GM18519 (cell line): ENCODE results near the gene OBP2B.
"Not testable (repeated sequence)": the region's sequence is repeated elsewhere in the genome, so short reads cannot be mapped to it uniquely, and the experiment has no call there.

Experiments
- ATAC-seq: cut with Tn5 transposase; IDR thresholded peaks from one replicate; pipeline ENCODE4 v1.9.1; 2021; ENCODE audit warnings: mild to moderate bottlenecking, moderate library complexity; ENCODE audit not compliant: unreplicated experiment, low FRiP score

The OBP2B gene

GRCh38 chr9:133238851-133239532 lies 29.9 kb upstream of the OBP2B start:
- no peak for ATAC-seq

- no peak for ATAC-seq
Measured at GRCh38 chr9:133238272-133238850, 29.3 kb upstream of the OBP2B start.

- ATAC-seq = no peak
Measured at GRCh38 chr9:133237035-133237731, 28.1 kb upstream of the OBP2B start.

- not testable (repeated sequence) for ATAC-seq
Measured at GRCh38 chr9:133236291-133237034, 27.4 kb upstream of the OBP2B start.

- no peak for ATAC-seq
Measured at GRCh38 chr9:133235549-133236222, 26.6 kb upstream of the OBP2B start.

GRCh38 chr9:133234577-133235322 lies 25.7 kb upstream of the OBP2B start:
- no peak for ATAC-seq

DNA sequence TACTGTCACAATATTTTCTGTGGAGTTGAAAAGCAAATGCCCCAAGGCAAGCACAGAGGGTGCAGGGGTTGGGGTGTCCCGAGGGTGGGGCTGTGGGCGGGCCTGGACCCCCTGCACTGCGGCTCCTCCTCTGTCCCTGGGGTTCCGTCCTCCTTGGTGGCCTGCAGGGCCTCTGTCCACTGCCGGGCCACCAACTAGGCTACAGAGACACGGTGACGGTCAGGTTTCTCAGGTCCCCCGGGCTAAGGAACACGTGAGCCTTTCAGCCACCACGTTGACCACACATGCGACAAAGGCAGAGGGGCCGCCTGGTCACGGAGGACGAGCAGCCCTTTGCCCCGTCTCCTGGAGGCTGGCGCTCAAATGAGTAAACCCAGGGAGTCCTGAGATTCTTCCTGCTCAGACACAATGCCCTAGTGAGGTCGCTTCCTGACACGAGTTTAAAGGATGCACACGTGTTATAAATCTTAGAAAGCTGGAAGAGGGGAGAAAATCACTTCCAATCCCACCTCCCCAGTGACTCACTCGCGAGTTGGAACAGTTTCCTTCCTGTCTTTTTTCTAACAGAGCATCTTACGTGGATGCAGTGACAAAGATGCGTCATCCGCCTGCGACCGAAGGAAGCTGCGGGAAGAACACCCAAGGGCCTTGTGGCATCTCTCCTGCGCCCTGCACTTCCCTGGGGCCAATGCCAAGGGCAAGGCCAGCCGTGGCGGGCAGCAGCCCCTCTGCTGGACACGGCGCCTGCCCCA lies 24.8 kb upstream of the OBP2B start:
- ATAC-seq = no peak

DNA sequence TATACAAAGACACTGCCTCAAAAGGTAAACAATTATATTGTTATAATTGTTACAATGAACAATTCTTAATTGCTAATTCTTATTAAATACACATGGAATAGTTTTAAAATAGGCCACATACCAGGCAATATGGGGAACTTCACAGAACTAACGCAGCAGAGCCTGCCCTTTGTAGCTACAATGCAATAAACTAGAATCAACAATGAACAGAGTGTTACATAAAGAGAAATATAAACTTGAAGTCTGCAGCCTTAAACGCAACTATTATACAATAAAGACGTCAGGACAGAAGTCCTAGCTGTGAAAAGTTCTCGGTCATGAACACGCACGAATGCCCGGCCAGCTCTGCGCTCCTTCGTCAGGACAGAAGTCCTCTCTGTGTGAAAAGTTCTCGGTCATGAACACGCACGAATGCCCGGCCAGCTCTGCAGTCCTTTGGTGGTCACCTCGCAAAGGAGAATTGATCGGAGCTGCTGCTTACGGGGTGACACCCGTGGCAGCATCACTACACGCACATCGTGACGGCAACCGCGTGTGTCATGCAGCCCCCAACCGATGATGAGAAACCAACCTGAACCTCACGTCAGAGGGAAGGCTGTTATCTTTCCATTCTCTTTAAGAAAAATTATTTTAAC lies 23.0 kb upstream of the OBP2B start:
- not testable (repeated sequence) for ATAC-seq

DNA sequence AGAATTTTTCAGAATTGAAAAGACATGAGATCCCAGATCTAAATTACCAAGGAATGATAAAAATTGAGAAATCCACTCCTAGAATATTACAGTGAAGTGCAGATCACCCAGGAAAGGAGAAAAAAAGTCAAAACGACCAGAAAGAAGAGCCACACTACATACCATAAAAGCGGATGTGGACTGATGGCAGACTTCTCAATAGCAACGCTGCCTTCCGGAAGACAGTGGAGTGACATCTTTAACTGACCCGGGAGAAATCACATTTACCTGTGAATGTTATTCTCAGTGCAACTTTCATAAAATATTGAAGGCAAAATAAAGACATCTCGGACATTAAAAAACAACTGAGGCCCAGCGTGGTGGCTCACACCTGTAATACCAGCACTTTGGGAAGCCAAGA lies 21.5 kb upstream of the OBP2B start:
- ATAC-seq = not testable (repeated sequence)

GRCh38 chr9:133230093-133230492 lies 21.0 kb upstream of the OBP2B start:
- no peak for ATAC-seq

GRCh38 chr9:133228474-133229193 lies 19.6 kb upstream of the OBP2B start:
- ATAC-seq = not testable (repeated sequence)

GRCh38 chr9:133227996-133228395 lies 18.9 kb upstream of the OBP2B start:
- ATAC-seq = not testable (repeated sequence)

- ATAC-seq = no peak
Measured at GRCh38 chr9:133227242-133227860, 18.3 kb upstream of the OBP2B start.

DNA sequence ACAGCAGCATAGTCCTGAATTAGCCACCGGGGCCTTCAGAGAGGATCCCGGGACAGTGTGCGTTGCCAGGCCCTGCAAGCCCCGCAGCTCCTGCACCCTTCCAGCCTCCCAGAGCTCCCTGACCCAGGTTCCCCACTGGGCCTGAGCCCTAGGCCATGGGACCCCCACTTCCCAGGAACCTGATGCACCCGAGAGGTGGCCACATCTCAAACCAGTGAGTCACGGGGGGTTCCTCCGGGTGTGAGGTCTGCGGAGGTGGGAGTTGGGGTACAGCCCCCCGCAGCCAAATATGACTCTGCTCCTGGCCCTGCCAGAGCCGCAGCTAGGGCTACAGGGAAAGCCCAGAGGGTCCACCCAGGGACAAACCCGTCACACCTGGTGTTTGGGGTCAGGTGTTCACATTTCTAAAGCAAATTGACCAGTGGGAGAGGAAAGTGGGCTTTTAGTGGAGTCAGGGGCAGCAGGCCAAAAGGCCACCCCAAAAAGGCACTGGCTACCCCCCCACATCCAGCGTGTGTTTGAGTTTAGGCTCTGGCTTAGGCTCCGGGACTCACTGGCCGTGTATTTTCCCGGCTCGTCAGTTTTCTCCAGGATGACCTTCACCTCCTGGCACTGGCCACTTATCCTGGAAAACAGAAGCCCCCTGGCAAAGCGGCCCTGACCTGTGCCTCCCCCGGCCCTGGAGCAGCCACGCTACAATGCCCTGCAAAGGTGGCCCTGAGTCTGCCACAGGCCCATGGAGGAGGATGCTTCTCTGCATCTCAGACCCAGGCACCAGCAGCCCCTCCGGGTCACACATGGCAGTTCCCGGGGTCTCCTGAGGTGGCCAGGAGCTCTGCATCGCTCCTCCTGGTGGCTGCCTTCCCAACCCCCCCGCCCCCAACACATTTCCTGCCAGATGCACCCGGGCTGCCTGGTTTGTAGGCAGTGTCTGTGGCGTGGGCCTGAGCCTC lies 17.4 kb upstream of the OBP2B start:
- ATAC-seq = no peak

DNA sequence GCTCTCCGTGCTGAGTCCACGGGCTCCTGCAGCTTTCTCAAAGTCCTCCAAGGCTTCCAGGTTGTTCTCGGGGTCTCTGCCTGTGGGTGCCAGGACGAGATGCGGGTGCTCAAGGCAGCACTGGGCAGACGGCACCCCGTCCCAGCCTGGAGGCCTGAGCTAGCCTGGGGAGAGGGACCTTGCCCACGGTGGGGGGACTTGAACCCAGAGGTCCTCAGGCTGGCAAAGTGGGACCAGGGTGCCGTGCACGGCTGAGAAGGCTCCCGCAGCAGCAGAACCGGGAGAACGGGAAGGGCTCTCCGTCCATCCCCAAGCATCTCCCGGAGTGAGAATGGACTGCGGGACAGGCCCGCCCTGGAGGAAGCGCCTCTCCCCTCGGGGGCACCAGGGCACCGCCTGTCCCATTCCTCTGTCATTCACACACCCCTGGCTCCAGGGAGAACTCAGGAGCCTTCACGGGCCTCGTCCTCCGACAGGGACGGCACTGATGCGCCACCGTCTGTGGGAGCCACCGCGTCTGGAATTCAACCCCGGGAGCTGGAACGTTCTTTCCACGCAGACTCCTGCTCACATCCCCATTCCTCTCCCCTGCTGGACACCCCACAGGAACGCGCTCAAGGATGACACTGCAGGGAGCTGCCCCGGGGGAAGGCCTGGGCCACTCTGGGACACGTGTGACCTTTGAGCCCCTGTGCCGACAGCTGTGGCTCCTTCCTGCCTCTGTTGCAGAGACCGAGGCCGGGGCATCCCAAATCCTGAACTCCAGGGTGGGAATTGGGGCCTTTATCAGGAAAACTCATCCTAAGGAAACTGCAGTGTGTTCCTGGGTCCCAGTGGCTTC lies 16.3 kb upstream of the OBP2B start:
- no peak for ATAC-seq

GRCh38 chr9:133224762-133225161 lies 15.7 kb upstream of the OBP2B start:
- ATAC-seq = no peak
